Hematopoietic multipotent progenitor cell treated with erythropoietin and hydrocortisone succinate and interleukin-3 and kit ligand, for 6 days (in vitro differentiated cells): ENCODE data around the gene FRMD8.
A peak's percentile ranks its signal among the peaks of the same experiment; 100 is the strongest.

Source experiments
- DNase-seq: peaks from one replicate; pipeline ENCODE4 v3.0.0-alpha.2; 2015

FRMD8 gene

DNA sequence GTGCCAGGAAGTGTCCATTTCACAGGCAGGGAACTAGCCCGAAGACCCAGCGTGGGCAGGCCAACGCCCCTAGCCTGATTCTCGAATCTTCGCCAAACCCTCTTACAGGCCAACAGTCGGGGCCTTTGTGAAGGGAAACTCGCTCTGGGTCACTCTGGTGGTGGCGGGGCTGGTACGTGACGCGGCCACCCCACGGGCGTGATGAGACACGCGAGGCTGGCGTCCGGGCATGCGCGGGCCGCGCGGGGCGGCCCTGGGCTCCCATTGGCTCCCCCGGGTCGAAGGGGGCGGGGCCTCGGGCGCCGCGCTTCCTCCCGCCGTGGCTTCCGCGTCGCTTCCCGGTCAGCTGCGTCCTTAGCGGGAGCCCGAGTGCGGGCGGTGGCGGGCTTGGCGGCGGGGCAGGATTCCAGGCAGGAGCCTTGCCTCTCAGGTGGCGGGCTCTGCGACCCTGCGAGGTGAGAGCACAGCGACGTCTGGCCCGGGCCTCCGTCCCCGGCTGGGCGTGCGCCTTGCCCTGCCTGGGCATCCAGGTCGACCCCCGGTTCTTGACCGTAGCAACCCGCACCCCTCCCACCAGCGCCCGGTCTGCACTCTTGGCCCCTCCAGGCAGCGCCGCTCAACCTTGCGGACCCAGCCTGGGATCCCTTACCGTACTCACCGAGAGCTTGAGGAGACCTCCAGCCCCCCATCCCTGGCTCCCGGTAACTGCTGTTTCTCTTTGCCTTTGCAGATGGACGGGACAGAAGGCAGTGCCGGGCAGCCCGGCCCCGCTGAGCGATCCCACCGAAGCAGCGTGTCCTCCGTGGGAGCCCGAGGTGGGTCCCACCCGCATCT is at the start of gene FRMD8:
Gene FRMD8, plus strand, starts transcription at position 331 of the 834 bp plus-strand sequence. Its CDS starts 400 bp downstream, at position 731.
- DNase-seq = peak; percentile 89

DNA sequence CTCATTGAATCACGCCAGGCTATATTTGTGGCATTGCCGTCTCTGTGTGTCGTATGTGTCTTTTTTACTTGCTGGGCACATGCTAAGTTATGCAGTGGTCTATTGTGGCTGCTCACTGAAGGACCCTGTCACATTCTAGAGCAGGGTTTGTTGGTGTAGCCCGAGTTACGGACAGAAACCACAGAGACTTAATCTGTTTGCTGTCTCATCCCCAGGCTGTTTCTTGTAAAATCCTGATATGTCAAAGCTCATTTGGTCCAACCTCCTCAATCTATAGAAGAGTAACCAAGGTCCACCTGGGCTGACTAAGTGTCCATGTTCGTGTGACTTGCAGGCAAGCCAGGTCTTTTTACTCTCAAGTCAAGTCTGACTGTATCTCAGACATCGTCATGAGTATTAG is 47.8 kb upstream of the FRMD8 start:
- DNase-seq = peak; percentile 47

DNA sequence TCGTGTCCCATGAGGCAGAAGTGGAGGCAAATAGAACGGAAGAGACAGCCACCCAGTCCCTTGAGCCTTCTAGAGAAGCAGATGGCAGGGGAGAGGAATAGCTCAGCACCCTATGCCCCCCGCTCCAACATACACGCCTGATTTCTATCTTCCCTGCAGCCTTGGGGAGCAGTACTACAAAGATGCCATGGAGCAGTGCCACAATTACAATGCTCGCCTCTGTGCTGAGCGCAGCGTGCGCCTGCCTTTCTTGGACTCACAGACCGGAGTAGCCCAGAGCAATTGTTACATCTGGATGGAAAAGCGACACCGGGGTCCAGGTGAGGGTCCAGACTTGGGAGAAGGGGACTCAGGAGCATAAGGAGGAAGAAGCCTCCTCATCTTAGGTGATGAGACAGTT is 46.2 kb upstream of the FRMD8 start:
- no peak for DNase-seq

GRCh38 chr11:65341856-65342255 is 44.6 kb upstream of the FRMD8 start:
- DNase-seq = no peak

GRCh38 chr11:65351511-65351910 is 34.9 kb upstream of the FRMD8 start:
- DNase-seq = no peak

DNA sequence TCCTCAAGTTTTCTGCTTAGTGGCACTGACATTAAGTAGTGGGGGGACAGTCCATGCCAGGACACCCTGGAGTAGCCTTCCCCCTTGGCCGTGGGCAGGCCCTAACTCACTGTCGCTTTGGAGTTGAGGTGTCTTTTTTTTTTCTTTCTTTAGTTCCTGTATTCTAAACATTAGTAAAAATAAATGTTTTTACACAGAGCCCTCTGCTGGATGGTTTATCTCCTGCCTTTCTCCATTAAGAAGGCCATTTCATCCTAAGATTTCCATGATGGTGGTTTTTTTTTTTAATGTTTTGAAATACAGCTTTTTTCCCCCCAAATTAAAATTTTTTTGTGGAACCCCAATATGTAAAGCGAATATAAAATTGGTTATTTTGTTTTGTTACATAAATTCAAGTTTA is 33.7 kb upstream of the FRMD8 start:
- peak; percentile 65 for DNase-seq

DNA sequence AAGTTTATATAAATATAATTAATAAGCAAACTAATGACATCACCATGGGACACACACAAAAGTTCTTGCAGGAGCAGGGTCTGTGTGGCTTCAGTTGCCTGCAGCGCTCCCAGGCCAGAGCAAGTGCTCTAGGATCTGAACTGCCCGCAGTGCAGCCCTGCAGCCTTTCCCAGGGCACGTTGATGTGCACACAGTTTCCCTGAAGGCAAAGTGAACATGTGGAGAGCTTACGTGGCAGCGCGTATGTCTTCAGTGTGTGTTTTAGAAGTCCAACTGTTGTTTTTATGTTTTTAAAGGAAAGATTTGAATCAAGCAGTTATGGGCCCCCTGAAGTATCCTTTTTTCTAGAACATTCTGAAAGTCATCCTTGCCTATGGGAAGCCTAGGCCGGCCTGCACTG is 33.1 kb upstream of the FRMD8 start:
- DNase-seq = no peak

GRCh38 chr11:65353900-65354264 is 32.6 kb upstream of the FRMD8 start:
- no peak for DNase-seq

- DNase-seq = peak; percentile 98
Measured at GRCh38 chr11:65354265-65355012, 32.0 kb upstream of the FRMD8 start, which contains the start of gene TIGD3. TSS of gene TIGD3 (plus strand) at chr11:65354751. CDS start at chr11:65355809, 1,058 bp downstream.

DNA sequence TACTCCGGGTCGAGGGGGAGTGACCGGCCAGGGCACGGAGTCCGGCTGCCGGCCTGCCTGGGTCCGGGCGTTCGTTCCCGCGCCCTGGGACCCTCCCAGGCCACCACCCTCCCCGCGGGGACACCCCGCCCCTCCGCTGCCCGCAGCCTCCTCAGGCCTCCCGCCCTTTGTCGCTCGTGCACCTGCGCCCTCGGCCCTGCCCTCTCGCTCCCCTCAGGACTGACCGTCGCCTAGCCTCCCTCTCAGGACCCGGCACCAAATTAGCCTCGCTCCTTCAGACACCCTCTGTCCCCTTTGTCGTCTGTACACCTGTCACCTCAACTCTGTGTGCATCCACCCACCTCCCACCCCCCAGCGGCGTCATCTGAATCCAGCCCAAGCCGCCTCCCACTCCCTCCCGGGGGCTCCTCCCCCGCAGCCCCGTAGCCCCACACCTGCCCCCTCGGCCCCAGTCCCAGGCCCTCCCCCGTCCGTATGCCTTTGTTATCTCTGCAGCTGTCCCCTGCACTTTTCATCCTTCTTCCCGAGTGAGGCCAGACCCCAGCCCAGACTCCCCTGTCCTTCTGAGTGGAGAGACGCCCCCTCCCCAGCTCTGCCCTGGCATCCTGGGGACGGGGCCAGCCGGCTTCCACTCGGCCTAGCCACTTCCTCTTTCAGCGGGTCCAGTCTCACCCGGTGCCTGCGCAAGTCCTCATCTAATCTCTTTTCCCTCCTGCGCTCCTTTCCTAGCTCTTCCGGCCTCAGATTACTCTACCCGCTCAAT is 31.2 kb upstream of the FRMD8 start:
- peak; percentile 69 for DNase-seq

- DNase-seq = no peak
Measured at GRCh38 chr11:65355776-65356393, 30.6 kb upstream of the FRMD8 start.

DNA sequence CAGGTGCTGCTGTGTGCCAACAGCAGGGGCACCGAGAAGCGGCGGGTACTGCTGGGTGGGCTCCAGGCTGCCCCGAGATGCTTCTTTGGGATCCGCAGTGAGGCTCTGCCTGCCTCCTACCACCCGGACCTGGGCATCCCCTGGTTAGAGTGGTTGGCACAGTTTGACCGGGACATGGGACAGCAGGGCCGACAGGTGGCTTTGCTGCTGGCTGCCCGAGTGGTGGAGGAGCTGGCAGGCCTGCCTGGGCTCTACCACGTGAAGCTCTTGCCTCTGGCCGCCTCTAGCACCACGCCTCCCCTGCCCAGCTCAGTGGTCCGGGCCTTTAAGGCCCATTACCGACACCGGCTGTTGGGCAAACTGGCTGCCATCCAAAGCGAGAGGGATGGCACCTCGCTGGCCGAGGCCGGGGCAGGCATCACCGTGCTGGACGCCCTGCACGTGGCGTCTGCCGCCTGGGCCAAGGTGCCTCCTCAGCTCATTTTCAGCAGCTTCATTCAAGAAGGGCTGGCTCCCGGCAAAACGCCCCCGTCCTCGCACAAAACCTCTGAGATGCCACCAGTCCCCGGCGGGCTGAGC is 30.0 kb upstream of the FRMD8 start:
- DNase-seq = no peak

DNA sequence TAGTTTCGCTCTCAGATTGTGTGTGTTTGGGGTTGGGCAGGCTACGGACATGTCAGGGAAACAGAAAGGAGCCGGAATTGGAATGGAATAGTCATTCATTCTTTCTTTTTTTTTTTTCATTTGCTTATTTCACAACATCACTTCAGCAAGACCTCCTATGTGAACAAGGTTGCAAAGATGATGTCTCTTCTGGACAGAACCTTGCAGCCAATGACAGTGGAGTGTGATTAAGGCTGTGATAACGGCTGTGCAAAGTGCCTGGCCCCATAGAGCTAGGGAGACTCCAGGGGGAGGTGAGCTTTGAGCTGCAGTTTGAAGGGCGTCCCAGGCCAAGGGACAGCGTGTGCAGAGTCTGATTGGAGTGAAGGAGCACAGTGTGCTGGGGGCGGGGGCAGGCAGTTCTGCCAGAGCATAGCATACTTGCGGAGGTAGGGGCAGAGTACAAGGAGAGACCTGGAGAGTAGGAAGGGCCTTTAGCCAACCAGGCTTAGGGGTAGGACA is 28.5 kb upstream of the FRMD8 start:
- no peak for DNase-seq

DNA sequence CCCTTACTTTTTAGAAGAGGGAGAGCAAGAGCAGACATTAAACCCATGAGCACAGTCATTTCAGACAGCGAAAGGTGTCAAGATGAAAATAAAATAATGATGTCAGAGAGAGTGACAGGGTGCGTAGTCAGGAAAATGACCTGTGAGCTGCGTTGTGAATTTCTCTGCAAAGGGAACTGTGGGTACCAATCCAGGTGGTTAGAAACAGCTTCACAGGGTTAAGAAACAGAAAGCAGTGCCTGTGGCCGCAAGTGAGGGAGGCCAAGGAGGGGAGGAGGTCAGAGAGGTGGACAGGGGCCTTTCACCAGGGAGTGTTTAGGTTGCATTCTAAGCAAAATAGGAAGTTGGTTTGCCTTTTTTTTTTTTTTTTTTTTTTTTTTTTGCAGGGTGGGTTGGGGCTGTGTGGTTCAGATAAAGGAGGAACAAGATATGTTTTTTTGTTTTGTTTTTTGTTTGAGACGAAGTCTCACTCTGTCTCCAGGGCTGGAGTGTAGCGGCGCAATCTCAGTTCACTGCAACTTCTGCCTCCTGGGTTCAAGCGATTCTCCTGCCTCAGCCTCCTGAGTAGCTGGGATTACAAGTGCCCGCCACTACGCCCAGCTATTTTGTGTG is 24.0 kb upstream of the FRMD8 start:
- DNase-seq = peak; percentile 80

DNA sequence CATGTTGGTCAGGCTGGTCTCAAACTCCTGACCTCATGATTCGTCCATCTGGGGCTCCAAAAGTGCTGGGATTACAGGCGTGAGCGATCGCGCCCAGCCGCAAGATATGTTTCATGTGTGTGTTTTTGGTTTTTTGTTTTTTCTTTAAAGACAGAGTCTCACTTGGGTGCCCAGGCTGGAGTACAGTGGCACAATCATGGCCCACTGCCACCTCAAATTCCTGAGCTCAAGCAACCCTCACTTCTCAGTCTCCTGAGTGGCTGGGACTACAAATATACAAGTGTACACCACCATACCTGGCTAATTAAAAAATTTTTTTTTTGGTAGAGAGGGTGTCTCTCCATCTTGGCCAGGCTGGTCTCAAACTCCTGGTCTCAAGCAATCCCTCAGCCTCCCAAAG is 23.5 kb upstream of the FRMD8 start:
- DNase-seq = no peak

DNA sequence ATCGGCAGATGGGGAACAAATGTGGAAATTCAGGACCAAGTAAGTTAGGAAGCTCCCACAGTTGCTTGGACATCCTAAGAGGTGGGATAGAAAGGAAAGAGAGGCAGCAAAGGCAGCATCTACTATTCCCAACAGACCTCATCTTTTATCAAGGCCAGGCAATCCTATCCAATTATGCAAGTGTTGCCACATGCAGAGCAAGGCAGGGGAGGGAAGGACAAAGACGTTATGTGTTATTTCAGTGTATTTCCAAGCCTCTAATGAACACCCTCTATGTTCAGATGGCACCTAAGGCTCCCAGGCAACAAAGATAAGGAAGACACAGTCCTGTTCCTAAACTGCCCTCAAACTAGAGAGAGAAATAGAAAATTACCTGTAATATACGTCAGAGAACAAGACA is 22.7 kb upstream of the FRMD8 start:
- DNase-seq = no peak

- peak; percentile 92 for DNase-seq
Measured at GRCh38 chr11:65366340-65366773, 20.1 kb upstream of the FRMD8 start.

DNA sequence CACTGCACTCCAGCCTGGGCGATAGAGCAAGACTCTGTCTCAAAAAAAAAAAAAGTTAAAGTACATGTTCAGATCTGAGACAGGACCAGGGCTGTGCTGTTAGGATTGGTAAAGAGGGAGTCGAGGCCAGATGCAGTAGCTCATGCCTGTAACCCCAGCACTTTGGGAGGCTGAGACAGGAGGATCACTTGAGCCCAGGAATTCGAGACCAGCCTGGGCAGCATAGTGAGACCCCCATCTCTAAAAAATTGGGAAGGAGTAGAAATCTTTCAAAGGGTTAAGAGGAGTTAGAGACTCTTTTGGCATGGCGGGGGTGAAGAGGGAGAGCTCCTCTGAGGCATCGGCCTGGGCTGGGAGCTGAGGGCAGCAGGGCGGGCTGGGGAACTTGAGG is 15.8 kb upstream of the FRMD8 start:
- no peak for DNase-seq

GRCh38 chr11:65373839-65374580 is 12.4 kb upstream of the FRMD8 start:
- DNase-seq = no peak

DNA sequence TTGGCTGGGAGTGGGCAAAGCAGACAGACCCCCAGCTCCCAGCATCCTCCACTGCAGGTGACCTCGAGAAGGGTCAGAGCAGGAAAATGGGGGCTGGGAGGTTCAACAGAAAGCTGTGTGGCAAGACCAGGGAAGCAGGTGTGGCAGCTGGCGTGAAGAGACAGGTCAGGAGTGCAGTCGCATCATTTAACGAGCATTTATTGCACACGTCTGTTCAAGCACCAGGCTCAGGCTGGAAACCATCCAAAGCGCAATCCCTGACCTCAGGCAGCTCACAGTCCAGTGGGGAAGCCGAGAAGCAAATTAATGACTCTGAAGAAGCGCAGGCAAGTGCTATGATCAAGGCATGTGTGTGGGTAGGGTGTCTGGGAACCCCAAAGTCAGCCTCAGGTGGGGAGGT is 11.4 kb upstream of the FRMD8 start:
- no peak for DNase-seq

DNA sequence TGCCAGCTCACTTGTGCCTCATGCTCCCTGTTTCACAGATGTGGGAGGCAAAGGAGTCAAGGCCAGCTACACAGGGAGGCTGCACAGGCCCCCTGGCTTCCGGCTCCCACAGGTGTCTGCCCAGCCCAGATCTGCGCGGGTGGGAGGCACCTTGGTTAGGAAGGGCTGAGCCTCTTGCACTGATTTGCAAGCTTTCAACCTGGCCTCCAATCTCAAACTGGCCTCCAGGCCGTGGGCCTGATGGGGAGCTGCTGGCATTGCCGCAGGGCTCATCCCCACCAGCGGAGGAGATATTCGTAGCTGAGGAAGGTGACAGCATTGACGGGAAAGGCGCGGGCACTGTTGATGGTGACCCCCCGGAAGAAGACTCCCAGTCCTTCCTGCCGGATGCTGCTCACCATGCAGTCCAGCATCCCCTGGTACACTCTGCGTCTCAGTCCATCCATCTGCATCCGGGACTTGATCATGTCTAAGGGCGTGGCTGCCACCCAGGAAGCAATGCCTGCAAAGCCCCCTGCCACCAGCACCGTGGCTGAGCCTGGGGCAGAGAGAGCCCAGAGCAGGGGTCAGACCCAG is 10.2 kb upstream of the FRMD8 start:
- DNase-seq = no peak
